ENCODE results near the gene ALG6. TPM values are rescaled to one million over a fixed set of nuclear protein-coding genes. Genes with fewer than 3 reads are reported as not detected.

ALG6 gene
- total RNA-seq = 10 to 100 TPM in 2 of 4 donors, 1 to 10 TPM in 2; 5.7 to 21.8 (median 10.5) TPM

GRCh38 chr1:63367215-63368103, at the start of gene ALG6:
Gene ALG6, plus strand, starts transcription at chr1:63367627. Its CDS starts 3,351 bp downstream, at chr1:63370978.
- TF ChIP-seq CTCF (IDR thresholded peaks at IDR 0.05; ENCODE audit: low read depth) = no peak

- TF ChIP-seq CTCF (IDR thresholded peaks at IDR 0.05; ENCODE audit: low read depth) = no peak
Observed at GRCh38 chr1:63317817-63318152, 49.6 kb upstream of the ALG6 start.

GRCh38 chr1:63318201-63318979, 49.0 kb upstream of the ALG6 start:
- no peak for TF ChIP-seq CTCF (IDR thresholded peaks at IDR 0.05; ENCODE audit: low read depth)

GRCh38 chr1:63319046-63320021, 48.1 kb upstream of the ALG6 start:
- TF ChIP-seq CTCF (IDR thresholded peaks at IDR 0.05; ENCODE audit: low read depth) = no peak

GRCh38 chr1:63320022-63320721, 47.3 kb upstream of the ALG6 start:
- no peak for TF ChIP-seq CTCF (IDR thresholded peaks at IDR 0.05; ENCODE audit: low read depth)

GRCh38 chr1:63321066-63321784, 46.2 kb upstream of the ALG6 start:
- no peak for TF ChIP-seq CTCF (IDR thresholded peaks at IDR 0.05; ENCODE audit: low read depth)

Data from subcutaneous adipose tissue (tissue), 4 donors.